Measurements from ENCODE around the gene PNPLA5. TPM values are rescaled to one million over a fixed set of nuclear protein-coding genes. Genes with fewer than 3 reads are reported as not detected.

Gene PNPLA5
- total and polyA plus RNA-seq, 2 of the 13 experiments (the other 11 are each of a cell fraction or from before 2014, with no cell fraction given), result not detected

- Histone ChIP-seq H3K4me1 (ENCODE audit: insufficient read depth, low read length) (no peaks in the 10 kb centered on the region), H3K4me2 (ENCODE audit: low read depth, low read length) (no peak overlapping the region), H2AFZ (ENCODE audit: low read length) (no peak overlapping the region), H3K79me2 (ENCODE audit: insufficient read depth, low read length) (no peaks in the 10 kb centered on the region), H4K20me1 (ENCODE audit: insufficient read depth, low read length) (peaks cover 4% of the 10 kb centered on the region; the same call in 1 of the 2 replicates), H3K36me3 (replicated peaks in 1 of 2; ENCODE audit: control insufficient read depth in 1 of 2, insufficient read depth in 2 of 2, low read length in 2 of 2) (no peaks in the 10 kb centered on the region), H3K9me3 (ENCODE audit: low read length) (no peaks in the 10 kb centered on the region), H3K4me3 (replicated peaks in 1 of 3; ENCODE audit: insufficient read depth in 1 of 3, low read depth in 2 of 3, low read length in 3 of 3) (no peak overlapping the region), H3K9ac (ENCODE audit: insufficient read depth, low read depth, low read length) (no peak overlapping the region), H3K27me3 (ENCODE audit: control insufficient read depth in 1 of 2, insufficient read depth in 2 of 2, low read length in 2 of 2) (peaks cover 3 to 46% of the 10 kb centered on the region in 2 experiments; a peak in 3 of 5 replicates), H3K27ac (ENCODE audit: extremely low read length, insufficient read depth, low read length) (no peak overlapping the region)
- no peak for ATAC-seq
- no TSS peak for BruUV-seq (replicated peaks)
- in situ Hi-C loops (cut with HindIII; ENCODE audit: extremely low pct_ligation_motif_present, low pct_unique_long_range_greater_than_20kb) (no loop called here), intact Hi-C loops (cut with micrococcal nuclease; ENCODE audit: unreplicated experiment) (no loop called here)
- ChIA-PET CTCF (ENCODE audit: low intra/inter-chr PET ratio, low total read pairs) (no interaction called here), POLR2A (no interaction called here)
- 47% methylated on average over 7 of the region's 13 CpGs for WGBS (ENCODE audit: low lambda C conversion rate)
- no peak for DNase-seq (ENCODE audit: low spot score)
- TF ChIP-seq DZIP1 (CRISPR knock-in tag; IDR thresholded peaks at IDR 0.05), result no peak
- no peak for TF ChIP-seq ZNF24 (IDR thresholded peaks at IDR 0.05)
- no peak for TF ChIP-seq ZBTB26 (CRISPR knock-in tag; IDR thresholded peaks at IDR 0.05; ENCODE audit: borderline replicate concordance)
- no peak for TF ChIP-seq TFDP1 (CRISPR knock-in tag; IDR thresholded peaks at IDR 0.05; ENCODE audit: borderline replicate concordance)
- TF ChIP-seq ISX (CRISPR knock-in tag; conservative IDR thresholded peaks at IDR 0.05), result no peak
- no peak for TF ChIP-seq MAFF (IDR thresholded peaks at IDR 0.05; ENCODE audit: low read depth, low read length)
- no peak for TF ChIP-seq ZNF780A (CRISPR knock-in tag; IDR thresholded peaks at IDR 0.05)
- no peak for TF ChIP-seq MAX (IDR thresholded peaks at IDR 0.05)
- no peak for TF ChIP-seq POLR2AphosphoS5 (IDR thresholded peaks at IDR 0.05; ENCODE audit: low read depth, low read length)
- no peak for TF ChIP-seq ZZZ3 (CRISPR knock-in tag; IDR thresholded peaks at IDR 0.05; ENCODE audit: borderline replicate concordance)
- no peak for FAIRE-seq
These were observed 37.0 kb downstream of the PNPLA5 start for GRCh38 chr22:43854786-43855271.

All from HepG2 (cell line).